Testis (tissue), 2 donors: ENCODE data around the gene ABCB8.
"Not testable (repeated sequence)": the region's sequence is repeated elsewhere in the genome, so short reads cannot be mapped to it uniquely, and the experiment has no call there.

Source experiments
- CTCF ChIP-seq, 3 experiments: fragments of 450-650 bp in 2 of 3; fragments of 200-600 bp in 1 of 3; sonication (generic) in 1 of 3; IDR thresholded peaks; one replicate each; pipeline ENCODE4 v1.5.1; 2016 to 2019; ENCODE audit warnings: antibody characterized with exemption in 3 of 3, mild to moderate bottlenecking in 2 of 3, moderate library complexity in 1 of 3
- POLR2A ChIP-seq: fragments of 450-650 bp; IDR thresholded peaks from one replicate; pipeline ENCODE4 v1.6.1; 2017; ENCODE audit warnings: antibody characterized with exemption, mild to moderate bottlenecking, moderate library complexity

- not testable (repeated sequence) for TF ChIP-seq CTCF (IDR thresholded peaks at IDR 0.05); POLR2A
Observed at GRCh38 chr7:151026771-151027727, 1.2 kb upstream of the ABCB8 start.
